ENCODE results near the gene PCMT1. TPM values are rescaled to one million over a fixed set of nuclear protein-coding genes. Genes with fewer than 3 reads are reported as not detected.
A peak's percentile ranks its signal among the peaks of the same experiment; 100 is the strongest.
"Not testable (repeated sequence)": the region's sequence is repeated elsewhere in the genome, so short reads cannot be mapped to it uniquely, and the experiment has no call there.

Gene PCMT1
- total RNA-seq, 1 experiment from 2014 or later, result 215 TPM

DNA sequence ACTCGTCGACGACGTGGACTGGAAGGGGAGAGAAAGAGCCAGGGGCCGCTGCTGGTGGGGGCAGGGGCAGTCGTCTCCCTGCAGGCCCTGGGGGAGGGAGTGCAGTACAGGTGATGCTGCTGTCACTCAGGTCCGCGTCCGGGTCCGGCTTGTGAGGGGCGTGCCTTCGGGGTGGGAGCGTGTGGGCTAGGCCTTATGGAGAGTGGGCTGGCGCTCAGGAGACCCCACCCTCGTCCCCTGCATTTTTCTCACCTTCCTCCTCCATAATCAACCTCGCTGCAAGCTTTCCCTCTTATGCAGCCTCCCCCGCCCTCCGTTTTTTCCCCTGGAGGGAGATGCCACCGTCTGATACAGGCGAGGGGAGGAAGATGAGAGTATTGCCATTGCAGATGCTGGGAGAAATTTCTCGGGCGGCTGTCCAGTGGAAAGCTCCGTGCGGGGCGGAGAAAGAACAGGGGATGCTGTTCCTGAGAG, 632 bp downstream of the PCMT1 start:
- DNase-seq (ENCODE audit: low read depth), result peak; percentile 81

DNA sequence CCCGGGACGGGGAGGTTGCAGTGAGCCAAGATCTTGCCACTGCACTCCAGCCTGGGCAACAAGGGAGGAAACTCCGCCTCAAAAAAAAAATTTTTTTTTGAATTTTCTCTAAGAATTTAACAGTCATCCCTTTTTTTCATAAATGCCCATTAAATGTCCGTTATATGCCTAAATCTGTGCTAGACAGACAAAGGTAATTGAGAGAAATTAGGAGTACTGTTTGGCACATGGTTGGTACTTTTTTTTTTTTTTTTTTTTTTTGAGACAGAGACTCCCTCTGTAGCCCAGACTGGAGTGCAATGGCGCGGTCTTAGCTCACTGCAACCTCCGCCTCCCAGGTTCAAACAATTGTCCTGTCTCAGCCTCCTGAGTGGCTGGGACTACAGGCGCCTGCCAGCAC, 1.7 kb downstream of the PCMT1 start:
- no peak for DNase-seq (ENCODE audit: low read depth)

GRCh38 chr6:149751920-149752319, 2.4 kb downstream of the PCMT1 start:
- not testable (repeated sequence) for DNase-seq (ENCODE audit: low read depth)

- no peak for DNase-seq (ENCODE audit: low read depth)
Measured at GRCh38 chr6:149752600-149753373, 3.2 kb downstream of the PCMT1 start.

GRCh38 chr6:149753374-149753637, 3.8 kb downstream of the PCMT1 start:
- DNase-seq (ENCODE audit: low read depth), result not testable (repeated sequence)

- no peak for DNase-seq (ENCODE audit: low read depth)
Measured at GRCh38 chr6:149754548-149754947, 5.0 kb downstream of the PCMT1 start.

- no peak for DNase-seq (ENCODE audit: low read depth)
Measured at GRCh38 chr6:149755300-149756260, 6.0 kb downstream of the PCMT1 start.

- DNase-seq (ENCODE audit: low read depth), result no peak
Measured at GRCh38 chr6:149756261-149756636, 6.7 kb downstream of the PCMT1 start.

GRCh38 chr6:149761438-149761837, 11.9 kb downstream of the PCMT1 start:
- no peak for DNase-seq (ENCODE audit: low read depth)

GRCh38 chr6:149763866-149764265, 14.3 kb downstream of the PCMT1 start:
- DNase-seq (ENCODE audit: low read depth), result peak; percentile 14

DNA sequence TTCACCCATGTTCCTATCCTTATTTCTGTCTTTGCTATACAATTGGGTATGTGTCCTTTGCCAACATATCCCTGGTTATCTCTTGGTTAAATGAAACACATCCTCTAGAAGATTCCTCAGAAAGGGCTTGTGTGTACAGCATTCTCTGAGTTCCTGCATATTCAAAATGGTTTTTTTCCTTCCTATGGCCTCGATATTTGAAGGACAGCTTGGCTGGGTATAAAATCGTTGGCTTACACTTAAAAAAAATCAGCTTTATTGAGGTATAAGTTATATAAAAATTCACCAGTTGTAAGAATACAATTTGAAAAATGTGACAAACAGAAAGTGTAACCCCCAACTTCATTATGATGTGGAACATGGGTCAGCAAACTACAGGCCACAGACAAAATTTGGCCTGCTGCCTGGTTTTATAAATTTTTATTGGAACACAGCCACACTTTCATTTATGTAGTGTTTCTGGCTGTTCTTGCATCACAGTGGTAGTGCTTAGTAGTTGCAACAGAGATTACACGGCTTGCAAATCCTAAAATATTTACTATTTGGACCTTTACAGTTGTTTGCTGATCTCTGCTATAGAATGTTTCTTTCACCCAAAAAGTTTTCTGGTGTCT, 16.7 kb downstream of the PCMT1 start:
- DNase-seq (ENCODE audit: low read depth), result peak; percentile 71

- DNase-seq (ENCODE audit: low read depth), result no peak
Measured at GRCh38 chr6:149769676-149770075, 20.1 kb downstream of the PCMT1 start.

GRCh38 chr6:149771185-149771584, 21.6 kb downstream of the PCMT1 start:
- DNase-seq (ENCODE audit: low read depth), result no peak

- no peak for DNase-seq (ENCODE audit: low read depth)
Measured at GRCh38 chr6:149771925-149772324, 22.4 kb downstream of the PCMT1 start.

DNA sequence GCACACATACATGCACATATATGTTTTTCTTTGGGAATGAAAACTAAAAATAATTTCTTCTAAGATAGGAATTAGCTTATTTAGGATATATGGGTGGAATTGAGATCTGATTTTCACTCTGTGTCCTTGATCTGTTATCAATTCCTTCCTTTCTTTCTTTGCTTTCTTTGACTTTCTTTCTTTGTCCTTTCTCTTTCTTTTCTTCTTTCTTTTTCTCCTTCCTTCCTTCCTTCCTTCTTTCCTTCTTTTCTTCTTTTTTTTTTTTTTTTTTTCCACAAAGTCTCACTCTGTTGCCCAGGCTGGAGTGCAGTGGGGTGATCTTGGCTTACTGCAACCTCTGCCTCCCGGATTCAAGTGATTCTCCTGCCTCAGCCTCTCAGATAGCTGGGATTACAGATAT, 28.1 kb downstream of the PCMT1 start:
- no peak for DNase-seq (ENCODE audit: low read depth)

- DNase-seq (ENCODE audit: low read depth), result no peak
Measured at GRCh38 chr6:149779644-149779963, 30.1 kb downstream of the PCMT1 start.

DNA sequence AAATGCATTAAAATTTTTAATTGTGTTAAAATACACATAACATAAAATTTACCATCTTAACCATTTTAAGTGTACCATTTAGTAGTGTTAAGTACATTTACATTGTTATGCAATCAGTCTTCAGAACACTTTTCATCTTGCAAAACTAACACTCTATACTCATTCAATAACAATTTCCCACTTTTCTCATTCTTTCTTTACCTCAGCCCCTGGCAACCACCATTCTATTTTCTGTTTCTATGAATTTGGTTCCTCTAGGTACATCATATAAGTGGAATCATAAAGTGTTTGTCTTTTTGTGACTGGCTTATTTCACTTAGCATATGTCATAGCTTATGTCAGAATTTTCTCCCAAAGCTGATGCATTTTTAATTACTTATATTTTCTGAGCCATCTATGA, 32.2 kb downstream of the PCMT1 start:
- no peak for DNase-seq (ENCODE audit: low read depth)

DNA sequence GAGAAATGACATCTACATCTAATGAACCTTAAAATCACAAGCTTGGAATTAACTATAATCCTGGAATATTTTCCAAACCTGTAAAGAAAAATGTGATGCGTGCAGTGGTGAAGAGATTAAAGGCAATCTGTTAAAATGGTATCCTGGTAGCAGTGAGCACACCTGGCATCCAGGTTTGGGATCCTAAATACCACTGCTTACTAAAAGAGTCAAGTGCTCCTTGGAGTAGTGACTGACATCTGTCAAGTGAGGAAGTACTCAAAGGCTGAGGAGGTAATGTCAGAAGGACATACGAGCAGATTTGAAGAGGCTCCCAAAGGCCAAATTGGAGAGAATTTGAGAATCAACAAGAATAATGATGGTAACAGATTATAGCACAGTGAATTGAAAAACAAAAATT, 32.8 kb downstream of the PCMT1 start:
- no peak for DNase-seq (ENCODE audit: low read depth)

DNA sequence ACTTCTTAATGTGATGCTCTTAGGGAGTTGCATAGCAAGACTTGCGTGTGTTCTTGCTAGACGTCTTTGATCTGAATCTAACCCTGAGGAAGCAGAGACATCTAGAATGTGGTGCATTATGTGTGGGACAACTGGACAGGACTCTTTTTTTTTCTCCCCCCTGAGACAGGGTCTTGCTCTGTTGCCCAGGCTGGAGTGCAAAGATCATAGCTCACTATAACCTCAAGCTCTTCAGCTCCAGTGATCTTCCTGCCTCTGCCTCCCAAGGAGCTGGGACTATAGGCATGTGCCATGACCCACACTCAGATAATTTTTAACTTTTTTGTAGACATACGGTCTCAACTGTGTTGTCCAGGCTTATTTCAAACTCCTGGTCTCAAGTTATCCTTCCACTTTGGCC, 34.0 kb downstream of the PCMT1 start:
- no peak for DNase-seq (ENCODE audit: low read depth)

- no peak for DNase-seq (ENCODE audit: low read depth)
Measured at GRCh38 chr6:149806127-149806526, 56.6 kb downstream of the PCMT1 start.

GRCh38 chr6:149809798-149810197, 60.3 kb downstream of the PCMT1 start:
- DNase-seq (ENCODE audit: low read depth), result no peak

DNA sequence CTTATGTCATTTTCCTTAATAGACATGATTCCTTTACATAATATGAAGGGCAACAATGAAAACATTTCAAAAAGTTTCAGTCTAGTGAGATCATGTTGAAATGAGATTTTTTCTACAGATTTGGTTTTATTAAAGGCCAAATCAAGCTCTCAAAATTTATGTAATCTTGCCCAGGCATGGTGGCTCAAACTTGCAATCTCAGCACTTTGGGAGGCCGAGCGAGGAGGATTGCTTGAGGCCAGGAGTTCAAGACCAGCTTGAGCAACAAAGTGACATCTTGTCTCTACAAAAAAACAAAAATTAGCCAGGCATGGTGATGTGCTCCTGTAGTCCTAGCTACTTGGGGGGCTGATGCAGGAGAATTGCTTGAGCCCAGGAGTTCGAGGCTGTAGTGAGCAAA, 63.8 kb downstream of the PCMT1 start:
- DNase-seq (ENCODE audit: low read depth), result no peak

DNA sequence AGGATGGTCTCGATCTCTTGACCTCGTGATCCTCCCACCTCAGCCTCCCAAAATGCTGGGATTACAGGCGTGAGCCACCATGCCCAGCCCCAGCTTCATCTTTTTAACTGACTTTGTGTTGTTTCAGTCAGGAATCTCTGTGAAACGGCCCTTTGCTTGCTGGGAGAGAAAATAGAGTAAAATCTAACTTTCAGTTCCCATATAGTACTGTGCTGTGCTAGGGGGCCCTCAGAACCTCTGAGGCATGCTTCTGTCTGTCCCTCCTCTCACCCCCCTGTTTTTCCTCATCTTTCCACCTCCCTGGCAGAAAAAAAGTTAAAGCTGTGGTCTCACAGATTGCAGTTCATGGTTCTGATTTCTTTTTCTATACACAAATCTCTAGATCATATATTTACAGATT, 66.2 kb downstream of the PCMT1 start:
- DNase-seq (ENCODE audit: low read depth), result no peak
